ENCODE data around the gene ATXN10. TPM values are rescaled to one million over a fixed set of nuclear protein-coding genes. Genes with fewer than 3 reads are reported as not detected.
"Not testable (repeated sequence)": the region's sequence is repeated elsewhere in the genome, so short reads cannot be mapped to it uniquely, and the experiment has no call there.

Gene ATXN10
- total RNA-seq, 1 donor from 2014 or later, result 117 TPM

- no peak for TF ChIP-seq CTCF (IDR thresholded peaks at IDR 0.05)
- H3K27ac Mint-ChIP-seq (ENCODE audit: unreplicated experiment), result no peak overlapping the region
- H3K36me3 Mint-ChIP-seq (ENCODE audit: low read depth), result no peaks in the 10 kb centered on the region
- no peaks in the 10 kb centered on the region for H3K9me3 Mint-ChIP-seq (ENCODE audit: low read depth)
- peaks cover 52% of the 10 kb centered on the region for H3K4me1 Mint-ChIP-seq (ENCODE audit: low read depth)
- no peaks in the 10 kb centered on the region for H3K27me3 Mint-ChIP-seq (ENCODE audit: low read depth)
- no peak for DNase-seq (ENCODE audit: low spot score)
- no peak overlapping the region for H3K4me3 Mint-ChIP-seq (ENCODE audit: unreplicated experiment)
These were observed 4.4 kb downstream of the ATXN10 start for GRCh38 chr22:45676024-45676423.

- no peak overlapping the region for H3K4me3 Mint-ChIP-seq (ENCODE audit: unreplicated experiment)
- H3K27ac Mint-ChIP-seq (ENCODE audit: unreplicated experiment), result no peak overlapping the region
- TF ChIP-seq CTCF (IDR thresholded peaks at IDR 0.05), result no peak
- no peaks in the 10 kb centered on the region for H3K36me3 Mint-ChIP-seq (ENCODE audit: low read depth)
- no peak for DNase-seq (ENCODE audit: low spot score)
- no peaks in the 10 kb centered on the region for H3K27me3 Mint-ChIP-seq (ENCODE audit: low read depth)
- H3K4me1 Mint-ChIP-seq (ENCODE audit: low read depth), result peaks cover 51% of the 10 kb centered on the region
- no peaks in the 10 kb centered on the region for H3K9me3 Mint-ChIP-seq (ENCODE audit: low read depth)
These were observed 5.4 kb downstream of the ATXN10 start for GRCh38 chr22:45677063-45677462.

- Mint-ChIP-seq H3K4me3 (ENCODE audit: unreplicated experiment) (no peak overlapping the region), H3K36me3 (ENCODE audit: low read depth) (no peaks in the 10 kb centered on the region), H3K27ac (ENCODE audit: unreplicated experiment) (no peak overlapping the region), H3K9me3 (ENCODE audit: low read depth) (no peaks in the 10 kb centered on the region), H3K4me1 (ENCODE audit: low read depth) (peaks cover 31% of the 10 kb centered on the region), H3K27me3 (ENCODE audit: low read depth) (no peaks in the 10 kb centered on the region)
- no peak for DNase-seq (ENCODE audit: low spot score)
- no peak for TF ChIP-seq CTCF (IDR thresholded peaks at IDR 0.05)
These were observed 7.6 kb downstream of the ATXN10 start for GRCh38 chr22:45678961-45679912.

- no peak for TF ChIP-seq CTCF (IDR thresholded peaks at IDR 0.05)
- no peaks in the 10 kb centered on the region for H3K36me3 Mint-ChIP-seq (ENCODE audit: low read depth)
- no peak overlapping the region for H3K4me3 Mint-ChIP-seq (ENCODE audit: unreplicated experiment)
- H3K4me1 Mint-ChIP-seq (ENCODE audit: low read depth), result peaks cover 18% of the 10 kb centered on the region
- H3K9me3 Mint-ChIP-seq (ENCODE audit: low read depth), result no peaks in the 10 kb centered on the region
- no peaks in the 10 kb centered on the region for H3K27me3 Mint-ChIP-seq (ENCODE audit: low read depth)
- no peak overlapping the region for H3K27ac Mint-ChIP-seq (ENCODE audit: unreplicated experiment)
- no peak for DNase-seq (ENCODE audit: low spot score)
These were observed 9.5 kb downstream of the ATXN10 start for GRCh38 chr22:45680932-45681700.

GRCh38 chr22:45682064-45682463 lies 10.4 kb downstream of the ATXN10 start:
- no peak for TF ChIP-seq CTCF (IDR thresholded peaks at IDR 0.05)
- no peaks in the 10 kb centered on the region for H3K36me3 Mint-ChIP-seq (ENCODE audit: low read depth)
- no peaks in the 10 kb centered on the region for H3K27me3 Mint-ChIP-seq (ENCODE audit: low read depth)
- no peak for DNase-seq (ENCODE audit: low spot score)
- H3K4me1 Mint-ChIP-seq (ENCODE audit: low read depth), result peaks cover 24% of the 10 kb centered on the region
- H3K4me3 Mint-ChIP-seq (ENCODE audit: unreplicated experiment), result no peak overlapping the region
- H3K9me3 Mint-ChIP-seq (ENCODE audit: low read depth), result no peaks in the 10 kb centered on the region
- H3K27ac Mint-ChIP-seq (ENCODE audit: unreplicated experiment), result no peak overlapping the region

- H3K27me3 Mint-ChIP-seq (ENCODE audit: low read depth); DNase-seq (ENCODE audit: low spot score); H3K27ac Mint-ChIP-seq (ENCODE audit: unreplicated experiment); H3K4me3 Mint-ChIP-seq (ENCODE audit: unreplicated experiment); H3K36me3 Mint-ChIP-seq (ENCODE audit: low read depth); H3K9me3 Mint-ChIP-seq (ENCODE audit: low read depth): not testable (repeated sequence)
- H3K4me1 Mint-ChIP-seq (ENCODE audit: low read depth), result peaks cover 27% of the 10 kb centered on the region
These were observed 11.1 kb downstream of the ATXN10 start for GRCh38 chr22:45682773-45683172.
